Posterior vena cava (tissue), 2 donors: ENCODE measurements around the gene NKIRAS1. TPM values are rescaled to one million over a fixed set of nuclear protein-coding genes. Genes with fewer than 3 reads are reported as not detected.
"Not testable (repeated sequence)": the region's sequence is repeated elsewhere in the genome, so short reads cannot be mapped to it uniquely, and the experiment has no call there.

Source experiments
- DNase-seq: peaks from one replicate; pipeline ENCODE4 v3.0.0-alpha.2; 2020; ENCODE audit warnings: low spot score
- intact Hi-C, 2 donors: fragments of 100-400 bp; cut with DNase I; formaldehyde crosslinking; loops; one replicate each; pipeline versions ENCODE4 v1.14.1 to v1.14.2; 2022 to 2023
- total RNA-seq, 2 donors: library from RNA; stranded (reverse); fragmentation: NEBNext Ultra II Directional; extraction: Animal tissue kit (Norgen Biotek cat#: 25700); gene quantifications; one replicate each; pipeline ENCODE4 v1.2.1, GENCODE V29; 2021
- donor health status: DM: yes; HTN: yes; CAD: no.
- donor health status: DM: yes; HTN: yes; CAD: no.

NKIRAS1 gene
- total RNA-seq, 2 donors from 2014 or later: 12.6 to 15.1 TPM

DNA sequence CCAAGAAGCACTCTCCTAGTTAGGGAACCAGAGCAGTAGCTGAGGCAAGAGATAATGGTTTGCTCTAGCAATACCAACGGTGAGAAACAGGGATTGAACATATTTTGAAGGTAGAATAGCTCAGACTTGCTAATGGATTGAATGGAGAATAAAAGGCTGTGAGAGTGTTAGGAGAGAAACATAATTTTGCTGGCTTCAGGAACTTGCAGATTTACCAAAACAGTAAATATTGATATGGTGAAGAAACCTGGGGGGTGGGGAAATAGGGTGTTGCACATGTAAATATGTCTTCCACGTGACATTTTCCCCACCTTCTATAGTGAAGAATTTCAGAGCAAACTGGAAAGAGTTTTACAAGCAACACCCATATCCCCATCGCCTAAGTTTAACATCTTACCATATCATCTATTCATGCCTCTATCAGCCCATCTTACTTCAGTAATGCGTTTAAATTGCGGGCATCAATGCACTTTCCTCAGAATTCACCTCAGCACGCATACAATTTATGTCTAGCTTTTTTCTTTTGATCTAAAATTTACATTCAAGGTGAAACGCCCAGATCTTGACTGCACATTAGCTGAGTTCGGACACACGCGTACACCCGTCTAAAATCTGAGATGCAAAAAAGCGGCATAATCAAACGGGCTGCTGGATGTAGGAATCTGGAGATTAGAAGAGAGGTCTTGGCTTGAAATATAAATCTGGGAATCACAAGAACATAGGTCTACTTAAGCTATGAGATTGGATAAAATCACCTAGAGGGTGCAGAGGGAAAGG, 27.4 kb upstream of the NKIRAS1 start:
- intact Hi-C loops: no loop called here
- no peak for DNase-seq

DNA sequence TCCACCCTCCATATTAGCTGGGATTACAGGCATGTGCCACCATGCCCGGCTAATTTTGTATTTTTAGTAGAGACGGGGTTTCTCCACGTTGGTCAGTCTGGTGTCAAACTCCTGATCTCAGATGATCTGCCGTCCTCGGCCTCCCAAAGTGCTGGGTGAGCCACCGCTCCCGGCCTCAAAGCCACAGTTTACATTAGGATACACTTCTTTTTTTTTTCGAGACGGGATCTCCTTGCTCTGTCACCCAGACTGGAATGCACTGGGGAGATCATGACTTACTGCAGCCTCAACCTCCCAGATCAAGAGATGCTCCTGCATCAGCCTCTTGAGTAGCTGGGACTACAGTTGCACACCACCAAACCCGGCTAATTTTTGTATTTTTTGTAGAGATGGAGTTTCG, 25.8 kb upstream of the NKIRAS1 start:
- no peak for DNase-seq
- intact Hi-C loops: no loop called here

DNA sequence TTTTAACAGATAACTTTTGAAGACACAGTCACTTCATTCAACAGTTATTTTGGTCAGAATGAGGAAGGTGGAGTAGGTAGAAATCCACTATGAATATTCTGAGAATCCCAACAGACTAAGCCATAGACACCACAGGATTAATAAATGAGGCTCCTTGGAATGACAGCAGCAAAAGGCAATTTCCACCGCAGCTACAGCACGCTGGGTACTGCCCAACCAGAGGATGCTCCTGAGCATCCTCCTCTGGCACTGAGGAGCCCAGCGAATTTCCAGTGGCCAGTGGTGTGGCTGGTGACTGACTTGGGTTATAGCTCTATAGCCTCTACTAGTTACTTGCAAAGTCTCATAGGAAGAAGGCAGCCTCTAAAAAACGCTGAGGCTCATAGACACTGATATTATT, 24.6 kb upstream of the NKIRAS1 start:
- intact Hi-C loops: no loop called here
- DNase-seq: no peak

DNA sequence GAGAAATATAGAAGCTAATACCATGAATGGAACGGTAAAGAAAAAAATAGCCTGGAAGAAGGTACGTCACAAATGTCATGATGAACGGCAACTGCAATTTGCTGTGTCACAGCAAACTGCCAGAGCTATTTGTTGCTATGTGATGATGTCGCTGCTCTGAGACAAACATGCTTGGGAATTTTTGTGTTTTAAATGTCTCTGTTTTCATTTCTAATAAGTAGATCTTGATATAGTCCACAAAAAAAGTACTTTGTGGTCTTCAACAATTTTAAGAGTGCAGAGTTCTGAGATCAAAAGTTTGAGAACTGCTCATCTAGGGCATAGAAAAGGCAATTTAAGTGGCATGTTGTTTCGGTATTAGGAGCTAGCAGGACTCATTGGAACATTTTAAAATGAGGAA, 24.0 kb upstream of the NKIRAS1 start:
- intact Hi-C loops: no loop called here
- DNase-seq: no peak

DNA sequence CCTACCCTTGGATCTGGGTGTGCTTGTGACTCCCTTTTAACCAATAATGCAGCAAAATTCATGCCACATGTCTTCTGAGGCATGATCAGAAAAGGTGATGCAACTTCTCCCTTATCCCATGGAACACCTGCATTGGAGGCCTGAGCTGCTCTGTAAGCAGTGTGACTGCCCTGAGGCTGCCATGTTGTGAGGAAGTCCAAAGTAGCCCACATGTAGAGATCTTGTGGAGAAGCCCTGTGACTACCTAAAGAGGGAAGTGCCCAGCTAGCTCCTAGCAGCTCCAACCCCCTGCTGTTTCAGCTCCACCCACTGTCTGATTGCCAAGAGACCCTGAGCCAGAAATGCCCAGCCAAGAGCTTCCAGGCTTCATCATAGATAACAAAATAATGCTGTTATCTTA, 21.9 kb upstream of the NKIRAS1 start:
- intact Hi-C loops: no loop called here
- DNase-seq: no peak

DNA sequence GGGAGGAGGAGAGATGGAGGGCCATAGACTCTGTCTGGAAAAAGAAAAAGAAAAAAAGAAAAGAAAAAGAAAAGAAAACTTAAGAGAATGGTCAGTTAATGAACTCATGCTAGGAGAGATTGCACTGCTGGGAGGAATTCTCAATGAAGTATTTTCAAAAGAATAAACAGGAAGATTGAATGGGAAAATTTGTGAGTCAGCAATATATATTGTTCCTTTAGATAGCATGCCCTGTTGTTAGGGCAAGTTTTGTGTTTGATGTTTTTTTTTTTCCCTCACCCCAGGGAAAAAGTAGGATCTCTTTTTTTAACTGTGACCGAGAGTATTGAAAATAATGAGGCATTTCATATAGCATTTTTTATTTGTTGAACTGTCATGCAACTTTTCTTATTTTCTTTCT, 20.5 kb upstream of the NKIRAS1 start:
- intact Hi-C loops: no loop called here
- no peak for DNase-seq

DNA sequence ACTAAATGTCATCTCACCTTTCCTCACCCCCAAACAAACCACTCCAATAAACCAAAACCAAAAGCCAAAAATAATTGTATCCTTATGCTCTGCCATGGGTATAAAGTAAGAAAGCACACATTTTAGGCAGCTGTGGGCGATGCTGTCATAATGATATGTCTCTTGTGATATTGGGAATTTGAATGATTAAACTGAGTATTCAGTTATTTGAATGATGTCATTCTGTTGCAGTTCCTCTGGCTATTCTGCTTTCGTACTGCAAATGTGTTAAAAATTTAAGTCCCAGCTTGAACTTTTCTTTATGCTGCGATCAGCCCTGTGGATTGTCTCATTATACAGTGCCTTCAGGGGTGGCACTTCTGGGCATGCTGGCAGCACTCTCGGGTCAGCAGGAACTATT, 17.5 kb upstream of the NKIRAS1 start:
- no peak for DNase-seq
- intact Hi-C loops: no loop called here

DNA sequence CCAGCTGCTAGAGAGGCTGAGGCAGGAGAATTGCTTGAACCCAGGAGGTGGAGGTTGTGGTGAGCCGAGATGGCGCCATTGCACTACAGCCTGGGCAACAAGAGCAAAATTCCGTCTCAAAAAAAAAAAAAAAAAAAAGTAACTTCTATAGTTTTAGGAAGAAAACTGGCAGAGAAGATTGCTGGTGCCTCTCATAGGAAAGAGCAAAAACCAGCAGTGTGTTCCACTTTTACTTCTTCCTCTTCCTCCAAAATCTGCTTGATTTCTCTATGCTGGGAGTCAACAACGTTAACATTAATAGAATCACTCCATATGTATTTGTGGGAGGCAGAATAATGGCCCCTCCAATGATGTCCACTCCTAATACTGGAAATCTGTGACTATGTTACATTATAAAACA, 15.8 kb upstream of the NKIRAS1 start:
- intact Hi-C loops: no loop called here
- DNase-seq: no peak

DNA sequence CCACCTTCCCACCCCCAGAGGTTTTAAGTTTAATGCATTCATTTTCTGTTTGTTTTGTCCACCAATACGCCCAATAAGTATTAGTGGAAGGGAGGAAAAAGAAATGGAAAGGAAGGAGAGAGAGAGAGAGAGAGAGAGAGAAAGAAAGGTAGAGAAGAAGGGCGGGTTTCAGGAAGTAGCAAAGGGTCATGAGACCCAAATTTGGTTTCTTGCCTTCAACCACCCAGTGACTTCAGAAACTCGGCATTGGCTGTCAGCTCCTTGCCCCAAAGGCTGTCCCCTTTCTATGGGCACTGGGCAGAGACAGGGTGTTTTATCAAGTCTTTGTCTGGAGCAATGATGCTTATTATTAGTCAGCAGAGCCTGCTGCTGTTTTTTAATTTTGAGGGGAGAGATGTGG, 14.8 kb upstream of the NKIRAS1 start:
- intact Hi-C loops: no loop called here
- no peak for DNase-seq

DNA sequence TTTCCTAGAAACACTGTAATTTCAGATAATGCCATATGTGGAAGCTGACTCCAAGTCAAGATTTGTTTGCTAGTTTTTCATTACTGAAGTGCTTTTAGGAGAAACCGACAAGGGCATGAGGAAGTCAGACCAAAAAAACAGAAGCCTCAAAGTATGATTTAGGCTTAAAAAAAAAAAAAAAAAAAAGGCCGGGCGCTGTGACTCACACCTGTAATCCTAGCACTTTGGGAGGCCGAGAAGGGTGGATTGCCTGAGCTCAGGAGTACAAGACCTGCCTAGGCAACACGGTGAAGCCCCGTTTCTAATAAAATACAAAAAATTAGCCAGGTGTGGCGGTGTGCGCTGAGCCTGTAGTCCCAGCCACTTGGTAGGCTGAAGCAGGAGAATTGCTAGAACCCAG, 11.7 kb upstream of the NKIRAS1 start:
- DNase-seq: no peak
- intact Hi-C loops: no loop called here

DNA sequence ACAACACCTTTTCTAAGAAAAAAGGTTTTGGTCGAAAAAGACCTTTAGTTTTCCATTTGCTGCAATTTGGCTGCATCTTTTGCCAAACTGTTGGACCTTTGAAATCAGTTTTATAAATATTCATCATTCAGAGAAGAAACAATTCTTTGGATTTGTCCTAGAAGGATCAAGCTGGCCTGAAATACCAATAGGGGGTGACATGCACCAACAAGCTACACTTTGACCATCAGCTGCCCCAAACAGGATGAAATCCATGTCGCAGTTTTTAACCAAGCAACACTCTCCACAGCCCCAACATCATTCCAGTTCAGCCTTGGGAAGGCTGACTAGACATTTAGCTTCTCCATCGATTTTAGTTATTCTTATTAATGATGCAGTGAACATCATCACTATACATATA, 9.9 kb upstream of the NKIRAS1 start:
- intact Hi-C loops: no loop called here
- DNase-seq: no peak

DNA sequence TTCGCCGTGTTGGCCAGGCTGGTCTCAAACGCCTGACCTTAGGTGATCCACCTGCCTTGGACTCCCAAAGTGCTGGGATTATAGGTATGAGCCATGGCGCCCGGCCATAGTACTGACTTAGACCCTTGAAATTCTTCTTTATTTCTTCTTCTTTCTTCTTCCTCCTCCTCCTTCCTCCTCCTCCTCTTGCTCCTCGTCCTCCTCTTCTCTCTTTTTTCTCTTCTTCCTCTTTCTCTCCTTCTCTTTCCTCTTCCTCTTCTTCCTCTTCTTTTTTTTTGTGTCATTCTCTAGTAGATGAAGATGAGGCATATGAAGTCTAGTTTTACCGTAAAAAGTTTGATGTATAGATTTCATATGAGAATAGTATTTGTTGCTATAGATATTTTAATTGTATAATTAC, 9.5 kb upstream of the NKIRAS1 start:
- no peak for DNase-seq
- intact Hi-C loops: no loop called here

DNA sequence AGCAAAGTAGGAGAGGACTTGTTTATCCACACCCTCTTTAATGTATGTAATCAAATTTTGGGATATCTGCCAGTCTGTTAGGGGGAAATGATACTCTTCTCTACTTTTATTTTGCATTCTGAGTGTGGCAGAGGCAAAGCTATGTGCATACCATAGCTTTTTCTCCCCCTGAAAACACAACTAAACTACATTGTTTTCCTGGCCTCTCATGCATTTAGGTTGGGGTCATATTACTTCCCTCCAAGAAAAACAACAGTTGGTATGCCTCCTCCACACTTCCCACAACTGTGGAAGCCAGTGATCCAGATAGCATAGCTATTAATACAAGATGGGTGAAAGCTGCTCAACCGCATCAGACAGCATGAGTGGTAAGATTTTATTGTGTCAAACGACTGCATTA, 7.0 kb upstream of the NKIRAS1 start:
- intact Hi-C loops: no loop called here
- no peak for DNase-seq

DNA sequence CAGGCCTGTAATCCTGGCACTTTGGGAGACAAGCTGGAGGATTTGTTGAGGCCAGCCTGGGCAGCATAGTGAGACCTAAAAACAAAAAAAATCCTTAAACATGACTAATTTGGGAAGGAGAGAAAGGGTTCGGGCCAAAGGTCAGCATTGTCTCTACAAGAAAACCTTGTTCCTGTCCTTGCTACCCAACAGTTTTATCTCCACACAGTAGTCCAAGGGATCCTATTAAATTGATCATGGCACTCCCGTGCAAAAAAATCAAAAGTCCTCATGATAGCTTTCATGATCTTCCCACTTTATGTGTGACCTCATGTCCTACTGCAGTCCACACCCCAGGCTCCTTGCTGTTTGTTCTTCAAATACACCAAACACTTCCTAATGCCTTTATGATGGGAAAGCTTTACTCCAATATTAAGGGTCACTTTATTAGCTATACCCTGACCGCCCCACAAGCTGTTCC, 4.3 kb upstream of the NKIRAS1 start:
- intact Hi-C loops: no loop called here
- DNase-seq: no peak

DNA sequence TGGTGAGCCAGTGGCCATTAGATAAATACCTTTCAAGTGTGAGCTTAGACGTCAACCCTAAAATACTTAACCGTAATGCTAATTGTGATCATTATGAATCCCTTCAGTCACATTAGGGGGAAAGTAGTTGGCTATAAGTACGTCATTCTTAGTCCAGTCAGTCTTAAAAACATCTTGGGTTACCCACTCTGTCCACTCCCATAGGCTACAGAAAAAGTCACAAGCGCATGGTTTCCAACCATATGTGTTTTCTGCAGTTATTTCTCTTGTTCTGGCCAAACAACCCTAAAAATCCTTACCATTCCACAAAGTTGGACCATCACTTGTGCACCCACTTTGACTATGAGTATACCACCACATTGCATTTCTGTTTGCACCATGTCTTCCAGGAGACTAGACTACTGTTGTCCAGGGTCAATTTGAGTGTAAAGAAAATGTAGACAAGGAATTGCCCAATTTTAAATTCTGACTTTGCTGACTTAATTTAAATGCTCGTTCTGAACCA, 3.4 kb upstream of the NKIRAS1 start:
- DNase-seq: no peak
- intact Hi-C loops: no loop called here

DNA sequence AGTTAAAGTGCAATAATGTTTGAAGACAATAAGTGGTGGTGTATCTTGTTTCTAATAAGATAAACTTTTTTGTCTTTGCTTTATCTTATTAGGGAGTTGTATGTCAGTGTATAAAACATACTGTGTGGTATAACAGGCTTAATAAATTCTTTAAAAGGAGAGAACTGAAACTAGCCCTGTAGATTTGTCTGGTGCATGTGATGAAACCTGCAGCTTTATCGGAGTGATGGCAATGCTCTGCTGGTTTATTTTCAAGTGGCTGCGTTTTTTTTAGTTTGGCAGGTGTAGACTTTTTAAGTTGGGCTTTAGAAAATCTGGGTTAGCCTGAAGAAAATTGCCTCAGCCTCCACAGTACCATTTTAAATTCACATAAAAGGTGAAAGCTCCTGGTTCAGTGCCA, 2.8 kb upstream of the NKIRAS1 start:
- no peak for DNase-seq
- intact Hi-C loops: no loop called here

DNA sequence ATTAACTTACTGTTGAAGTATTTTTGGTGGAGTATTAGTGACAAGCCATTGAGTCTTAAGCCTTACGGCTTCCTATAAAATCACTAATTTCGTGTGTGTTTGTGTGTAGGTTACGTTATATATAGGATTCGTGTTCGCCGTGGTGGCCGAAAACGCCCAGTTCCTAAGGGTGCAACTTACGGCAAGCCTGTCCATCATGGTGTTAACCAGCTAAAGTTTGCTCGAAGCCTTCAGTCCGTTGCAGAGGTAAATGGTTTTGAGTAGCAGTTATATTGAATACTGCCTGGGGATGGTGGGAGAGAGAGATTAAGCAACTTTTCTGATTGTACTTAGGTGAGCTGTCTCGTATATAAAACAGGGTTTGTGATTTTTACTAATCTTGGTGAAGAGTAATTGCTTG, 1.5 kb upstream of the NKIRAS1 start:
- DNase-seq, intact Hi-C loops: not testable (repeated sequence)

DNA sequence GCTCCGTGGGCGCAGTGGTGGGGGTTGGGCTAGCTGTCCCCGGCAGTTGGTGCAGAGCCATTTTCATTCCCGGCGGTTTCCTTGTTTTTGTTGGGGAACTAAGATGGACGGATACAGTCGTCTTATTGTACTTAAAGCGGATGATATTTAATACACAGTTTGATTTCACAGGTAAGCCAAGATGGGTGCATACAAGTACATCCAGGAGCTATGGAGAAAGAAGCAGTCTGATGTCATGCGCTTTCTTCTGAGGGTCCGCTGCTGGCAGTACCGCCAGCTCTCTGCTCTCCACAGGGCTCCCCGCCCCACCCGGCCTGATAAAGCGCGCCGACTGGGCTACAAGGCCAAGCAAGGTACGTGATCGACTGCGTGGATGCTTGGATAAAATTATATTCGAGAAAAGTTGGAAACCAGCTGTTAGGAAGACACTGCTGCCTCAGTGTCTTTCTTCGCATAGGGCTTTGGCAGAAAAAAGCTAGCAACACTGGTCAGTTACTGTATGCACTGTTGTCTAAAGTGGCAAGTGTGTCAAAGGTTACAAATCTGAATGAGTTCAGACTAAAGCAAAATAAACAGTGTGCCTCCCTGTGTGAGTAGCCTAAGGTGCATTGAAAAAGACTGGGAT, 1.0 kb upstream of the NKIRAS1 start:
- intact Hi-C loops, DNase-seq: not testable (repeated sequence)

DNA sequence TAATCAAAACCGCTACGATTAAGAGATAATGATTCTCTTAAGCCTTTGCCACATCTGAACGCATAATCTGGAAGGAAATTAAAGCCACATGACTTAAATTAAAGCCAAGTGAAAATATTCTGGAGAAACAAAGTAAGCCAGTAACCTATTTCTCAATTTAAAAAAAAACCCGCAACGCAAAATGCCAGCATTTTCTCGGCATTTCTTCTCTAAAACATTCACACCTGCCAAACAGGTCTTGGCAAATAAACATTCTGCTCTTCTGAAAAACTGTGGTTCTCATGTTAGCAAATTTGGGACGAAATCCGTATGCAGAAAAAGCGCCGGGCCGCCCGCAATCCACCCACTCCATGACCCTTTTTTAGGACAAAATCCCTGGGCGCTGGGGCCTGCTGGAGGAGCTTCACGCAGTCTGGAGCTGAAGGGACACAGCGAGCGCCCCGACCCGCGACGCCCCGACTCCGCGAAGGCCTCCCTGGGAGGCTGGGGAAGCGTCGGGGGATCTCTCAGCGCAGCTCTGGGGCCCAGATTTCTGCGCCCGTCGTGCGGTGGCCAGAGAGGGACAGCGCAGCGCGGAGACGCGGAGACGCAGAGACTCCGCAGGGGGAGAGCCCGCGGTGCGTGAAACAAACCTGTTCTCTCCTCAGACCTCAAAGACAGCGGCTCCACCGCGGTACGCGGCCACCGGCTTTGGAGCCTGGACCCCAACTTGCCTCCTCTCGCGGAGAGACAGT, 471 bp downstream of the NKIRAS1 start:
- intact Hi-C loops: no loop called here
- peak; percentile 81 for DNase-seq

DNA sequence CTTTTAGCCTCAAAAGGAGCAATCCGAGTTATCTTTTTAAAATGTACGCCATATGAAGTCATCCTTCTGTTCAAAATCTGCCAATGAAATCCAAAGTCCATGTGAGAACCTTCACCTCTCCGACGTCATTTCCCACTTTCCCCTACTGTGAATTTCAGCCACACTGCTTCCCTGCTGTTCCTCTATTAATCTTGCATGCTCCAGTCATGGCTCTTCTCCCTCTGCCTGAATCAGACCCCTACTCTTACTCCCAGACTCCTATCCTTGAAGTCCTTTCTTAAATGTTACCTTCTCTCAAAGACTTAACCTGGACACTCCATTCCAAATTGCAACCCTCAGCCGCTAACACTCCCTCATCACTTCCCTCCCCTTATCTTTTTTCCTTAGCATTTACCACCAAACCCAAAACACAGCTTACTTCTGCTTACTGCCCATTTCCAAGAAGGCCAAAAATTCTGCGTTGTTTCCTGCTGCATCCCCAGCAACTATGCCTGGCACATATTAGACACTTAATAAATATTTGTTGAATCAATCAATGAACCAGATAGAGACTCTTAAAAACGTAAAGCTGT, 1.2 kb downstream of the NKIRAS1 start:
- intact Hi-C loops: no loop called here
- no peak for DNase-seq
